T-helper 1 cell treated with Interleukin-12 subunit alpha and Interleukin-12 subunit beta and Interleukin-4 antibody, amounts not matched to agents 30 μg/mL and 1 μg/mL, for 36 hours (primary cell): ENCODE measurements around the gene XPO4.
"Not testable (repeated sequence)": the region's sequence is repeated elsewhere in the genome, so short reads cannot be mapped to it uniquely, and the experiment has no call there.

Experiments
- H3K27ac Mint-ChIP-seq: one replicate; pipeline ENCODE4 v1.8.0; 2021; ENCODE audit warnings: mild to moderate bottlenecking, mixed read lengths
- H3K27me3 Mint-ChIP-seq: one replicate; pipeline ENCODE4 v1.8.0; 2021; ENCODE audit warnings: low read depth, mixed read lengths
- H3K36me3 Mint-ChIP-seq: one replicate; pipeline ENCODE4 v1.8.0; 2021; ENCODE audit warnings: low read depth, mixed read lengths
- H3K4me1 Mint-ChIP-seq: one replicate; pipeline ENCODE4 v1.8.0; 2021; ENCODE audit warnings: low read depth, mixed read lengths
- H3K4me3 Mint-ChIP-seq: one replicate; pipeline ENCODE4 v1.8.0; 2021; ENCODE audit warnings: mild to moderate bottlenecking, moderate library complexity, mixed read lengths
- H3K9me3 Mint-ChIP-seq: one replicate; pipeline ENCODE4 v1.8.0; 2021; ENCODE audit warnings: mixed read lengths

The XPO4 gene

GRCh38 chr13:20908714-20909497 lies 6.4 kb upstream of the XPO4 start:
- no peak overlapping the region for H3K27ac Mint-ChIP-seq
- H3K4me3 Mint-ChIP-seq: no peak overlapping the region
- H3K9me3 Mint-ChIP-seq: peaks cover 3% of the 10 kb centered on the region
- H3K4me1 Mint-ChIP-seq: no peaks in the 10 kb centered on the region
- peaks cover 18% of the 10 kb centered on the region for H3K27me3 Mint-ChIP-seq
- no peaks in the 10 kb centered on the region for H3K36me3 Mint-ChIP-seq

GRCh38 chr13:20904908-20905307 lies 2.4 kb upstream of the XPO4 start:
- Mint-ChIP-seq H3K4me1 (peaks cover 12% of the 10 kb centered on the region), H3K4me3 (no peak overlapping the region), H3K27ac (no peak overlapping the region), H3K9me3 (no peaks in the 10 kb centered on the region), H3K27me3 (peaks cover 10% of the 10 kb centered on the region), H3K36me3 (no peaks in the 10 kb centered on the region)

- peak overlapping the region; percentile 97 for H3K27ac Mint-ChIP-seq
- peaks cover 17% of the 10 kb centered on the region for H3K4me1 Mint-ChIP-seq
- no peaks in the 10 kb centered on the region for H3K9me3 Mint-ChIP-seq
- peaks cover 10% of the 10 kb centered on the region for H3K36me3 Mint-ChIP-seq
- peaks cover 3% of the 10 kb centered on the region for H3K27me3 Mint-ChIP-seq
- H3K4me3 Mint-ChIP-seq: peak overlapping the region; percentile 96
Measured at GRCh38 chr13:20903164-20903475, 574 bp upstream of the XPO4 start.

- Mint-ChIP-seq H3K27me3 (no peaks in the 10 kb centered on the region), H3K4me3 (peak overlapping the region; percentile 84), H3K4me1 (peaks cover 17% of the 10 kb centered on the region), H3K27ac (peak overlapping the region; percentile 91), H3K9me3 (no peaks in the 10 kb centered on the region), H3K36me3 (peaks cover 10% of the 10 kb centered on the region)
Measured at GRCh38 chr13:20901668-20902437, 693 bp downstream of the XPO4 start.

GRCh38 chr13:20894245-20894644 lies 8.3 kb downstream of the XPO4 start:
- no peak overlapping the region for H3K4me3 Mint-ChIP-seq

GRCh38 chr13:20891768-20892167 lies 10.8 kb downstream of the XPO4 start:
- H3K27ac Mint-ChIP-seq: no peak overlapping the region
- peaks cover 4% of the 10 kb centered on the region for H3K36me3 Mint-ChIP-seq
- no peaks in the 10 kb centered on the region for H3K27me3 Mint-ChIP-seq
- H3K4me1 Mint-ChIP-seq: peaks cover 13% of the 10 kb centered on the region
- H3K4me3 Mint-ChIP-seq: no peak overlapping the region
- no peaks in the 10 kb centered on the region for H3K9me3 Mint-ChIP-seq

More at GRCh38 chr13:20894245-20894644, 8.3 kb downstream of the XPO4 start:
- Mint-ChIP-seq H3K9me3 (no peaks in the 10 kb centered on the region), H3K27me3 (no peaks in the 10 kb centered on the region), H3K27ac (no peak overlapping the region), H3K36me3 (peaks cover 9% of the 10 kb centered on the region), H3K4me1 (peaks cover 15% of the 10 kb centered on the region)

GRCh38 chr13:20891034-20891433 lies 11.5 kb downstream of the XPO4 start:
- Mint-ChIP-seq H3K9me3 (no peaks in the 10 kb centered on the region), H3K27me3 (no peaks in the 10 kb centered on the region), H3K4me1 (peaks cover 13% of the 10 kb centered on the region), H3K27ac (no peak overlapping the region), H3K4me3 (no peak overlapping the region), H3K36me3 (peaks cover 4% of the 10 kb centered on the region)

GRCh38 chr13:20890540-20890939 lies 12.0 kb downstream of the XPO4 start:
- peaks cover 13% of the 10 kb centered on the region for H3K4me1 Mint-ChIP-seq
- not testable (repeated sequence) for H3K9me3 Mint-ChIP-seq, H3K36me3 Mint-ChIP-seq, H3K4me3 Mint-ChIP-seq, H3K27me3 Mint-ChIP-seq, H3K27ac Mint-ChIP-seq

- Mint-ChIP-seq H3K36me3 (peaks cover 5% of the 10 kb centered on the region), H3K27me3 (no peaks in the 10 kb centered on the region), H3K9me3 (peaks cover 2% of the 10 kb centered on the region), H3K4me1 (peaks cover 2% of the 10 kb centered on the region), H3K4me3 (no peak overlapping the region), H3K27ac (no peak overlapping the region)
Measured at GRCh38 chr13:20882206-20882605, 20.3 kb downstream of the XPO4 start.

- H3K4me1 Mint-ChIP-seq: peaks cover 3% of the 10 kb centered on the region
Measured at GRCh38 chr13:20877902-20878301, 24.6 kb downstream of the XPO4 start.

GRCh38 chr13:20876802-20877201 lies 25.7 kb downstream of the XPO4 start:
- not testable (repeated sequence) for H3K9me3 Mint-ChIP-seq, H3K27me3 Mint-ChIP-seq, H3K27ac Mint-ChIP-seq, H3K36me3 Mint-ChIP-seq, H3K4me1 Mint-ChIP-seq, H3K4me3 Mint-ChIP-seq

More at GRCh38 chr13:20877902-20878301, 24.6 kb downstream of the XPO4 start:
- Mint-ChIP-seq H3K27ac (no peak overlapping the region), H3K9me3 (peaks cover 7% of the 10 kb centered on the region), H3K27me3 (no peaks in the 10 kb centered on the region), H3K4me3 (no peak overlapping the region), H3K36me3 (peaks cover 7% of the 10 kb centered on the region)

- not testable (repeated sequence) for H3K9me3 Mint-ChIP-seq, H3K4me3 Mint-ChIP-seq, H3K4me1 Mint-ChIP-seq, H3K27me3 Mint-ChIP-seq, H3K36me3 Mint-ChIP-seq, H3K27ac Mint-ChIP-seq
Measured at GRCh38 chr13:20874439-20874838, 28.1 kb downstream of the XPO4 start.

GRCh38 chr13:20873348-20873747 lies 29.2 kb downstream of the XPO4 start:
- no peaks in the 10 kb centered on the region for H3K27me3 Mint-ChIP-seq
- peaks cover 8% of the 10 kb centered on the region for H3K4me1 Mint-ChIP-seq
- peaks cover 7% of the 10 kb centered on the region for H3K9me3 Mint-ChIP-seq
- no peak overlapping the region for H3K4me3 Mint-ChIP-seq
- H3K36me3 Mint-ChIP-seq: peaks cover 3% of the 10 kb centered on the region
- no peak overlapping the region for H3K27ac Mint-ChIP-seq

GRCh38 chr13:20870829-20871228 lies 31.7 kb downstream of the XPO4 start:
- Mint-ChIP-seq H3K4me1 (peaks cover 8% of the 10 kb centered on the region), H3K36me3 (peaks cover 2% of the 10 kb centered on the region), H3K4me3 (no peak overlapping the region), H3K27ac (no peak overlapping the region), H3K9me3 (no peaks in the 10 kb centered on the region), H3K27me3 (no peaks in the 10 kb centered on the region)

- Mint-ChIP-seq H3K27me3 (no peaks in the 10 kb centered on the region), H3K36me3 (peaks cover 2% of the 10 kb centered on the region), H3K4me1 (peaks cover 12% of the 10 kb centered on the region), H3K4me3 (no peak overlapping the region), H3K9me3 (no peaks in the 10 kb centered on the region), H3K27ac (no peak overlapping the region)
Measured at GRCh38 chr13:20869540-20869939, 33.0 kb downstream of the XPO4 start.
